22Rv1 (cell line): Measurements from ENCODE around the gene POU3F4.

Experiments used
- H3K27ac ChIP-seq: fragments of 450-650 bp; 2 replicates; pipeline ENCODE4 v1.5.1; 2017
- CTCF ChIP-seq: fragments of 450-650 bp; IDR thresholded peaks from 2 replicates; pipeline ENCODE4 v1.5.1; 2017; ENCODE audit warnings: mild to moderate bottlenecking
- ZFX ChIP-seq: fragments of 450-650 bp; IDR thresholded peaks from 2 replicates; pipeline ENCODE4 v1.6.1; 2017; ENCODE audit warnings: antibody characterized with exemption, borderline replicate concordance

The POU3F4 gene

GRCh38 chrX:83535417-83536196 lies 27.5 kb downstream of the POU3F4 start:
- H3K27ac ChIP-seq: no peak overlapping the region
- TF ChIP-seq CTCF: no peak
- no peak for TF ChIP-seq ZFX
